Upper lobe of right lung (tissue), 1 donor: ENCODE data around the gene TENM4. TPM values are rescaled to one million over a fixed set of nuclear protein-coding genes. Genes with fewer than 3 reads are reported as not detected.

Experiments
- ATAC-seq: fragments of 200-7000 bp; cut with Tn5 transposase; one replicate; pipeline ENCODE4 v1.9.1; 2020; ENCODE audit warnings: mild to moderate bottlenecking, moderate library complexity
- DNase-seq: peaks from one replicate; pipeline ENCODE4 v3.0.0-alpha.2; 2020
- H3K27ac ChIP-seq: fragments of 200-600 bp; one replicate; pipeline ENCODE4 v1.8.0; 2022
- H3K27me3 ChIP-seq: fragments of 200-600 bp; one replicate; pipeline ENCODE4 v1.8.0; 2022; ENCODE audit warnings: mild to moderate bottlenecking
- H3K36me3 ChIP-seq: fragments of 200-600 bp; one replicate; pipeline ENCODE4 v1.8.0; 2022
- H3K4me1 ChIP-seq: fragments of 200-600 bp; one replicate; pipeline ENCODE4 v1.8.0; 2022
- H3K4me3 ChIP-seq: fragments of 200-600 bp; one replicate; pipeline ENCODE4 v1.8.0; 2022; ENCODE audit warnings: mild to moderate bottlenecking
- H3K9me3 ChIP-seq: fragments of 200-600 bp; one replicate; pipeline ENCODE4 v1.8.0; 2022
- CTCF ChIP-seq: fragments of 200-600 bp; IDR thresholded peaks from one replicate; pipeline ENCODE4 v1.8.0; 2022; ENCODE audit warnings: antibody characterized with exemption
- intact Hi-C: fragments of 100-400 bp; cut with DNase I; formaldehyde crosslinking; loops from one replicate; pipeline ENCODE4 v1.11.0; 2022
- total RNA-seq: library from RNA; stranded (reverse); fragmentation: NEBNext Ultra II Directional; extraction: Animal tissue kit (Norgen Biotek cat#: 25700); gene quantifications from one replicate; pipeline ENCODE4 v1.2.1, GENCODE V29; 2021
- donor health status: DM: no; HTN: yes; CAD: no; lungs with severe emphysema.

Gene TENM4
- total RNA-seq, 1 donor from 2014 or later, result 4.3 TPM

- Histone ChIP-seq H3K27me3 (no peaks in the 10 kb centered on the region), H3K4me3 (no peak overlapping the region), H3K36me3 (no peaks in the 10 kb centered on the region), H3K9me3 (no peaks in the 10 kb centered on the region), H3K27ac (no peak overlapping the region), H3K4me1 (no peaks in the 10 kb centered on the region)
- TF ChIP-seq CTCF, result no peak
- ATAC-seq (no peak), DNase-seq (no peak)
- intact Hi-C loops, result no loop called here
Measured at GRCh38 chr11:78710417-78710816, 730.4 kb downstream of the TENM4 start.

- H3K4me3 ChIP-seq, result no peak overlapping the region
Measured at GRCh38 chr11:78708388-78708787, 732.4 kb downstream of the TENM4 start.

GRCh38 chr11:78706551-78706950, 734.3 kb downstream of the TENM4 start:
- no peak for TF ChIP-seq CTCF
- no peak overlapping the region for H3K4me3 ChIP-seq
- H3K9me3 ChIP-seq, result no peaks in the 10 kb centered on the region
- no peak for DNase-seq
- no peak for ATAC-seq
- H3K27me3 ChIP-seq, result no peaks in the 10 kb centered on the region
- intact Hi-C loops, result no loop called here
- no peak overlapping the region for H3K27ac ChIP-seq
- no peaks in the 10 kb centered on the region for H3K36me3 ChIP-seq
- H3K4me1 ChIP-seq, result no peaks in the 10 kb centered on the region

More at GRCh38 chr11:78708388-78708787, 732.4 kb downstream of the TENM4 start:
- no peak for TF ChIP-seq CTCF
- DNase-seq, result no peak
- Histone ChIP-seq H3K36me3 (no peaks in the 10 kb centered on the region), H3K27me3 (no peaks in the 10 kb centered on the region), H3K4me1 (no peaks in the 10 kb centered on the region), H3K9me3 (no peaks in the 10 kb centered on the region), H3K27ac (no peak overlapping the region)
- intact Hi-C loops, result no loop called here
- no peak for ATAC-seq

GRCh38 chr11:78704811-78705210, 736.0 kb downstream of the TENM4 start:
- no peak for TF ChIP-seq CTCF
- Histone ChIP-seq H3K4me1 (no peaks in the 10 kb centered on the region), H3K9me3 (no peaks in the 10 kb centered on the region), H3K27me3 (no peaks in the 10 kb centered on the region), H3K36me3 (no peaks in the 10 kb centered on the region), H3K27ac (no peak overlapping the region), H3K4me3 (no peak overlapping the region)
- ATAC-seq, result no peak
- intact Hi-C loops, result no loop called here
- no peak for DNase-seq

- ATAC-seq, result no peak
- H3K36me3 ChIP-seq, result no peaks in the 10 kb centered on the region
- no peaks in the 10 kb centered on the region for H3K4me1 ChIP-seq
- TF ChIP-seq CTCF, result no peak
- H3K9me3 ChIP-seq, result no peaks in the 10 kb centered on the region
- H3K27me3 ChIP-seq, result no peaks in the 10 kb centered on the region
- no peak overlapping the region for H3K4me3 ChIP-seq
- DNase-seq, result no peak
- intact Hi-C loops, result no loop called here
- no peak overlapping the region for H3K27ac ChIP-seq
Measured at GRCh38 chr11:78699609-78700135, 741.2 kb downstream of the TENM4 start.

- Histone ChIP-seq H3K27me3 (no peaks in the 10 kb centered on the region), H3K27ac (no peak overlapping the region), H3K9me3 (no peaks in the 10 kb centered on the region), H3K36me3 (no peaks in the 10 kb centered on the region), H3K4me1 (no peaks in the 10 kb centered on the region), H3K4me3 (no peak overlapping the region)
- DNase-seq, result no peak
- no peak for ATAC-seq
- TF ChIP-seq CTCF, result no peak
- intact Hi-C loops, result no loop called here
Measured at GRCh38 chr11:78698612-78699011, 742.2 kb downstream of the TENM4 start.
